GM13976 (cell line): Measurements from ENCODE around the gene PRSS16.
"Not testable (repeated sequence)": the region's sequence is repeated elsewhere in the genome, so short reads cannot be mapped to it uniquely, and the experiment has no call there.

ENCODE experiments used
- DNase-seq: peaks from one replicate; pipeline ENCODE4 v3.0.0; 2012; ENCODE audit warnings: low spot score
- CTCF ChIP-seq: IDR thresholded peaks from 2 replicates; pipeline ENCODE4 v1.5.1; 2012; ENCODE audit warnings: borderline replicate concordance, mild to moderate bottlenecking; ENCODE audit not compliant: insufficient read depth; ENCODE audit errors: extremely low read depth, missing control alignments, control extremely low read depth
- in situ Hi-C: fragments of 300-500 bp; cut with MboI; formaldehyde crosslinking; loops from one replicate; pipeline ENCODE4 v1.12.0; 2022; ENCODE audit warnings: low sequenced_read_pairs, mixed read lengths, inconsistent platforms; ENCODE audit not compliant: unreplicated experiment

Gene PRSS16

GRCh38 chr6:27247133-27247836, at the start of gene PRSS16:
PRSS16 (plus strand) TSS chr6:27247701; CDS start chr6:27247738, 37 bp downstream.
- DNase-seq = no peak
- in situ Hi-C loops = no loop called here
- TF ChIP-seq CTCF = no peak

GRCh38 chr6:27205375-27206278, 41.9 kb upstream of the PRSS16 start:
- in situ Hi-C loops = no loop called here
- DNase-seq = peak; percentile 56
- TF ChIP-seq CTCF = no peak

GRCh38 chr6:27206806-27207205, 40.7 kb upstream of the PRSS16 start:
- in situ Hi-C loops = no loop called here
- no peak for TF ChIP-seq CTCF

GRCh38 chr6:27208042-27208441, 39.5 kb upstream of the PRSS16 start:
- no peak for TF ChIP-seq CTCF
- in situ Hi-C loops = no loop called here
- no peak for DNase-seq

More at GRCh38 chr6:27206806-27207205, 40.7 kb upstream of the PRSS16 start:
- no peak for DNase-seq

GRCh38 chr6:27209196-27209595, 38.3 kb upstream of the PRSS16 start:
- DNase-seq = no peak
- in situ Hi-C loops = no loop called here
- no peak for TF ChIP-seq CTCF

GRCh38 chr6:27209659-27210269, 37.7 kb upstream of the PRSS16 start:
- in situ Hi-C loops = no loop called here
- TF ChIP-seq CTCF = no peak
- no peak for DNase-seq

- DNase-seq, in situ Hi-C loops: not testable (repeated sequence)
Measured at GRCh38 chr6:27213091-27213517, 34.4 kb upstream of the PRSS16 start.
